AG09319 (cell line): ENCODE data around the gene FBXO44.

Source experiments
- DNase-seq: peaks from one replicate; pipeline ENCODE4 v3.0.0-alpha.2; 2010; ENCODE audit warnings: low read depth; ENCODE audit errors: extremely low read depth
- CTCF ChIP-seq: IDR thresholded peaks from 2 replicates; pipeline ENCODE4 v1.5.1; 2011; ENCODE audit warnings: low read depth, mild to moderate bottlenecking, inconsistent platforms, low read length, moderate library complexity

Gene FBXO44

GRCh38 chr1:11705596-11705995 is 50.9 kb downstream of the FBXO44 start:
- no peak for TF ChIP-seq CTCF
- DNase-seq: no peak

GRCh38 chr1:11706292-11706691 is 51.6 kb downstream of the FBXO44 start:
- no peak for TF ChIP-seq CTCF
- DNase-seq: no peak

GRCh38 chr1:11707621-11708276 is 53.1 kb downstream of the FBXO44 start:
- no peak for TF ChIP-seq CTCF

DNA sequence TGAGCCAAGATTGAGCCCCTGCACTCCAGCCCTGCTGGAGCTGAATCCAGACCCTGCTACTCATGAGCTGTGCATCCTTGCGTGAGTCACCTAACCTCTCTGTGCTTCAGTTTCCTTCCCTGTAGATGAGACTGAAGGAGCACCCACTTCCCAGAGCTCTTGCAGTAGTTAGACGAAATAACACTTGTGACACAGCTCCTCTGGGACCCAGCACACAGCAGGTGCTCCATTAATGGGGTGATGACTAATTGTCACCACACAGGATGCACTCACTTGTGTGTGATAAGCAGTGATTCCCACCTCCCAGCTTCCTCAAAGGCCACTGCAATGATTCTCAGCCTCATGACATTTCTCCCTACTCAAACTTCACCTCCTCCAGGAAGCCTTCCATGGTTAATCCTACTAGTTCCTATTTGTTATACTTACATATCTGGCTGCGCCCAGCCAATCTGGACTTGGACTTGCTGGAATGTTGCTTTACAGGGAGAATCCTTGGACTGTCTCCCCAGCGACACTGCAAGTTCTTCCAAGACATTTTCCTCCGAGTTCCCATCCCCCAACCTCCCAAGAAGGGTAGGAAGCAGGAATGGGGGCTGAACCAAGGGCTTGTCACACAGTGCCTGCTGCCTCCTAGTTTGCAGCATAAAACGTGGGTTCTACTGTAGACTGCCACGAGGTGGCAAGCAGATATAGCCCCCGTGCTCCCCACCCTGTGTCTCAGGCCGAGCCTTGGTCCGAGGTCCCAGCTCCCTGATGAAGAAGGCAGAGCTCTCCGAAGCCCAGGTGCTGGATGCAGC is 54.1 kb downstream of the FBXO44 start:
- TF ChIP-seq CTCF: no peak
- no peak for DNase-seq

More at GRCh38 chr1:11707621-11708276, 53.1 kb downstream of the FBXO44 start:
- no peak for DNase-seq

DNA sequence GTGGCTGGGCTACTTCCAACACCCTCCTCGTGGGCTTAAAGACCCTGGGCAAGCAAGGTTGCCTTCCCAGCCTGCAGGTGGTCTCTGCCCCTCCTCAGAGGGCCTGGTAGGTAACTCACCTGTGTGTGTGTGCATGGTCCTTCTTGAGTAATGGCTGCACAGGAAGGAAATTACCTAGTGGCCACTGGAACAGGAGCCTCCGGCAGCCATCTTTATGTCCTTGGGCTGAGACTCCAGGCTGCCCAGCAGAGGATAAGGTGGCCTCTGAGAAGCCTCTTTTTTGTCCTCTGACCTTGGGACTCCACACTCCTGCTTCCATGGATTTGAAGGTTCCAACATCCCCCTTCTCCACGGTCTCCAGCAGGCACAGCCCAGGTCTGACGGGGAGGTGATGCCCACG is 56.8 kb downstream of the FBXO44 start:
- DNase-seq: no peak
- TF ChIP-seq CTCF: no peak

- DNase-seq: no peak
- no peak for TF ChIP-seq CTCF
Measured at GRCh38 chr1:11712285-11712684, 57.6 kb downstream of the FBXO44 start.
